Brain microvascular endothelial cell (primary cell): ENCODE measurements around the gene IDNK.

Experiments
- DNase-seq: peaks from one replicate; pipeline ENCODE4 v3.0.0-alpha.2; 2020
- H3K27ac ChIP-seq: fragments of 250-450 bp; sonication (Bioruptor Pico); 2 replicates; pipeline ENCODE4 v1.5.1; 2020; ENCODE audit warnings: mild to moderate bottlenecking, moderate library complexity
- H3K27me3 ChIP-seq: fragments of 250-450 bp; sonication (Bioruptor Pico); replicated peaks from 2 replicates; pipeline ENCODE4 v1.5.1; 2020; ENCODE audit warnings: mild to moderate bottlenecking
- H3K36me3 ChIP-seq: fragments of 250-450 bp; sonication (Bioruptor Pico); replicated peaks from 2 replicates; pipeline ENCODE4 v1.5.1; 2020; ENCODE audit warnings: mild to moderate bottlenecking
- H3K4me3 ChIP-seq: 2 replicates; pipeline ENCODE4 v1.5.1; 2011; ENCODE audit warnings: low read depth, mild to moderate bottlenecking, control low read depth, low read length, moderate library complexity
- CTCF ChIP-seq: IDR thresholded peaks from 2 replicates; pipeline ENCODE4 v1.5.1; 2011; ENCODE audit warnings: low read depth, mild to moderate bottlenecking, moderate library complexity, low read length, control low read depth, inconsistent platforms; ENCODE audit errors: missing control alignments
- in situ Hi-C: cut with HindIII; loops from 2 replicates; pipeline ENCODE4 v1.10.0; 2017; ENCODE audit warnings: low sequenced_read_pairs, low pct_ligation_motif_present

The IDNK gene

DNA sequence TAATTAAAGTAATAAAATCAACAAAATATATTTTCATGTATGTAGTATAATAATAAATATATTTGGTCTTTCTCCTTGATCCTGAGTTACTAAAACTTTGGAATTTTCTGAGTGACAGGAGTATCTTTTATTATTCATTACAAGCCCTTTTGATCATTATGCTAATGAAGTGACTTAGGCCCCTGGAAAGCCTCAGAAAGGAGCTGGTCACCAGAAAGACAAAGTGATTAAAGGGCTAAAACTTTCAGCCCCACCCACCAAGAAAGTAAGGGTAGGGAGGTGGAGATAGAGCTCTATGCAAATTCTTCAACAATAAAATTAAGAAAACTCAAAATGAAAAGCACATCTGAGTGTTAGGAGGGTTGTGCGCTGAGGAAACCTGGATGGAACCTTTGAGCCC is 57.3 kb downstream of the IDNK start:
- DNase-seq = no peak
- Histone ChIP-seq H3K27ac (no peak overlapping the region), H3K27me3 (no peaks in the 10 kb centered on the region), H3K4me3 (no peak overlapping the region), H3K36me3 (peaks cover 23% of the 10 kb centered on the region)
- no peak for TF ChIP-seq CTCF
- in situ Hi-C loops = no loop called here

DNA sequence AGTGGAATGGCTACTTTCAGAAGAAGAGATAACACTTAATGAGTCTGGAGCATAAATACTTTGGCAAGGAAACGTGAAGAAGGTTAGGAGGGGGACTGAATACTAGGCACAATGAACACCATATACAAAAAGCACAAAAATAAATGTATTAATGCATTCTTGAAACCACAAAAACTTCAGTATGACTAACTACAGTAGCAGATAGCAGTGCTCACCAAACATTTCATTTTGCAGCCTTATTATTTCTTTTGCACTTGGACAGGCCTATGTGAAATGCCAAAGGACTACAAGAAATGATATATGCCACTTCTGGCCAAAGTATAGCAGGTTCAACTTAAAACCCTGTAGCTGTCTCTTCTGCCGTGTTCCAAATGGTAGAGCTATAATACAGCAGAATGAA is 58.5 kb downstream of the IDNK start:
- Histone ChIP-seq H3K4me3 (no peak overlapping the region), H3K36me3 (peaks cover 23% of the 10 kb centered on the region), H3K27ac (no peak overlapping the region), H3K27me3 (no peaks in the 10 kb centered on the region)
- in situ Hi-C loops = no loop called here
- no peak for DNase-seq
- TF ChIP-seq CTCF = no peak

DNA sequence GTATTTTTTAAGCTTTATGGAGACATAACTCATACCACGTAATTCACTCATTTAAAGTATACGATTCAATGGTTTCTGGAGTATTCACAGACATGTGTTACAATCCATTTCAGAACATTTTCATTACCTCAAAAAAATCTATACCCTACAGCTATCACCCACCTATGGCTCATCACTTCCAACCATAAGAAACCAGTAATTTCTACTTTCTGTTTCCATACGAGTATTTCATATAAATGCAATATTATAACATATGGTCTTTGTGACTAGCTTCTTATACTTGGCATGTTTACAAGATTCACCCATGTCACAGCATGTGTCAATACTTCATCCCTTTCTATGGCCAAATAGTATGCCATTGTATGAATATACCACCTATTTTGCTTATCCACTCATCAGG is 66.0 kb downstream of the IDNK start:
- Histone ChIP-seq H3K36me3 (no peaks in the 10 kb centered on the region), H3K27ac (no peak overlapping the region), H3K27me3 (no peaks in the 10 kb centered on the region), H3K4me3 (no peak overlapping the region)
- TF ChIP-seq CTCF = no peak
- in situ Hi-C loops = no loop called here
- no peak for DNase-seq

GRCh38 chr9:83691492-83691891 is 68.5 kb downstream of the IDNK start:
- in situ Hi-C loops = no loop called here
- TF ChIP-seq CTCF = no peak
- H3K4me3 ChIP-seq = no peak overlapping the region

More at GRCh38 chr9:83691492-83691891, 68.5 kb downstream of the IDNK start:
- Histone ChIP-seq H3K27me3 (no peaks in the 10 kb centered on the region), H3K27ac (no peak overlapping the region), H3K36me3 (no peaks in the 10 kb centered on the region)
- no peak for DNase-seq
